Stimulated activated CD8-positive, alpha-beta memory T cell treated with anti-CD3 and anti-CD28 coated beads, Interleukin-4, amount 100 ng/mL, for 1 hour (primary cell): Measurements from ENCODE around the gene STON2.

Source experiments
- DNase-seq, 2 donors: peaks; one replicate each; pipeline ENCODE4 v3.0.0-alpha.2; 2020; ENCODE audit warnings: low read depth in 2 of 2, low spot score in 1 of 2

Gene STON2

DNA sequence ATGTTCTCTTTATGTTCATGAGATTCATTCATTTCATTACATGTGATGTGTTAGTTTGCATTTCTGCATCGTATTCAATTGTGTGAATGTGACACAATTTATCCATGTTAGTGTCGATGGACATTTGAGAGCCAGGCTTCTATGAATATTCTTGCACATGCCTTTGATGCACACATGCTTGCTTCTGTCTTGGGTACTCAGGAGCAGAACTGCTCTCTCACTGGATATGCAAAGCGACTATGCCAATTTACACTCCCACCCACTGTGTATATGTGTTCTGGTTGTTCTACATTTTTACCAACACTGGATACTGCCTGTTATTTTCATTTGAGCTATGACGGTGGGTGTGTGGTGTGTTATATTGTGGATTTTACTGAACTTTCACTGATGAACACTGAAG is 95.1 kb downstream of the STON2 start:
- DNase-seq, result no peak

DNA sequence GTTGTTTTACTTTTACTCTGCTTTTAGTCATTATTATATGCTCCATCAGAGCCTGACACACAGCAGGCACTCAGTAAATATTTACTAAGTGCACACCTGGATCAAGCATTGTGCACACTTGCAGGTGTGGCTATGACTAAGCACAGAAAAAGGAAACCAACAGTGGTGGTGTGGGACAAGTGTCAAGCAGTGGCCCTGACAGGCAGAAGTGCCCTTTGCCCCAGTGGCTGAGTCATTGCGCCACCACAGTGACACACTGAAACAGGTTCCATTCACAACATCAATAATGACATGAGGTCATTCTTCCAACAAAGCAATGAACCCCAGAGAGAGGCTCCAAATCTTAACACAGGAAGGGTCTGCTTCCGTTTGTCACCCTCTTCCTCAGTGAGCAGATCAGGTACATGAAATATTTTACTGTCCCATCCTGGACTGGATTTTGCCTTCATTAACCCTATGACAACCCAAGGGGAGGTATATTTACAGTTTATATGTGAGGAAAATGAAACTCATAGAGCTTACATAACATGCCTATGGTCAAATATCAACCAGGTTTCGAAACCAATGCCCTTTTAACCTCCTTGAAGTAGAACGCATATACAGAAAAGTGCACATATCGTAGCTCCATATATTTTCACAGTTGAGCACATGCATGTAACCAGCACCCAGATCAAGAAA is 96.7 kb downstream of the STON2 start:
- no peak for DNase-seq

DNA sequence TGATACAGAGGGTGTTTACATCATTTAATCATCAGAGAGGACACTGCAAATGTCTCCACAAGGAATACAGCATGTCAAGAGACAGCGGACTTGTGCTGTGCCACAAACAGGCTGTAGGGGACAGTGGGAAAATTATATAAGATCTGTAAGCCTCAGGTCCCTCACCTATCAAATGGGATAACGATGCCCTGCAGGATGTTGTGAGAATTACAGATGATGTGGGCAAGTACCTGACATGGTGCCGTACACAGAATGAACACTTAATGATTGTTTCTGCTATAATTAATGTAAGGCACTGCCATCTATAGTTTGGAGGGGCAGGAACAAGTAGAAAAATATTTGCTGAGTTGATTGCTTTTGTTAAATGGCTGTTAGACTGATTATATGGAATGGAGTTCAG is 97.5 kb downstream of the STON2 start:
- no peak for DNase-seq

GRCh38 chr14:81301813-81302212 is 98.3 kb downstream of the STON2 start:
- no peak for DNase-seq

DNA sequence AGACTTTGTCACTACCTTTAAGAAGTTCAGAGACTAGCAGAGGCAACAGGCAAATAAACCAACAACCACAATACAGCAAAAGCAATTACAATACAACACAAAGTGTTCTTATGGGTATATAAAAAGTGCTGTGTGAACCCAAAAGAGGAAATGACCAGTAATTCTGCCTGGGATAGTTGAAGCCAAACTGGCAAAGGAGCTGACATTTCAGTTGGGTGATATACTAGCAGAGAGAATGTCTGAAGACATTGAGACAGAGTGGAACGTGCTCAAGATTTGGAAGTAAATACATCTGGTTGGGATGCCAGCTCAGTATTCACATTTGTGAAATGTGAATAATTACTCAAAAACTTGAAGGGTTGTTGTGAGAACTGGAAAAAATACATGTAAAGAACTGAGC is 98.8 kb downstream of the STON2 start:
- DNase-seq, result no peak

DNA sequence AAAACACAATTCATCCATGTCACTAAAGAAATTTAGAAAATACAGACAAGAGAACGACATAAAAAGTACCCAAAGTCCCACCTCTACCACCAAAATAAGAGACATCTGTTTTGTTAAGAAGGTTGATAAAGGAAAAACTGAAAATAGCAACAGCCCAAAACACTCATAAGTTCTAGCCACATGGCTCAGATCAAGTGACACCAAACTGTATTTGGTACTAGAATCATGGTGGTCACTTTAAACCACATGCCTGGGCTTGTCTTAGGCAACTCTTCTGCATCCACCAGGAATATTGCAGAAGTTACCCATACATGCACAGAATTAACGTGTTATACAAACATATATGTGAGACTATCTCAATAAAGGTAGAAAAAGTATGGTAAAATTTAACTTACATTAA is 101.2 kb downstream of the STON2 start:
- no peak for DNase-seq

DNA sequence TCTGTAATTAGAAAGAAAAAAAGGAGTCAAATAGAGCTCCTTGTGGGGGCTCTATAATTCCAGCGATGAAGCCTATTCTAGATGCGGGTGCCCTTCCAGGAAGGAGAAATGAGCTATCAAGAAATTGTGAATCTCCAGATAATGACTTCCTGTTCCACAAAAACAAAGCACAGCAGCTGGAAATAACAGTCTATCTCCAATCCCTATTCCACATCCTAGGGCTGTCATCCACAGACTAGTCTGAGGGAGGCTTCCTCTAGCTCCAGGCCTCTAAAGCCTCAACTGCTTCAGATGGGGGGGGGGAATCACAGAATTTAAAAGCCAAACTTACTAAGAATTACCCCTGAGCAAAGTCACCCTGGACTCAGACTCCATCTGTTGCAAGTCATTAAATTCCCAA is 102.0 kb downstream of the STON2 start:
- no peak for DNase-seq

GRCh38 chr14:81295958-81296923 is 103.9 kb downstream of the STON2 start:
- DNase-seq, result no peak

DNA sequence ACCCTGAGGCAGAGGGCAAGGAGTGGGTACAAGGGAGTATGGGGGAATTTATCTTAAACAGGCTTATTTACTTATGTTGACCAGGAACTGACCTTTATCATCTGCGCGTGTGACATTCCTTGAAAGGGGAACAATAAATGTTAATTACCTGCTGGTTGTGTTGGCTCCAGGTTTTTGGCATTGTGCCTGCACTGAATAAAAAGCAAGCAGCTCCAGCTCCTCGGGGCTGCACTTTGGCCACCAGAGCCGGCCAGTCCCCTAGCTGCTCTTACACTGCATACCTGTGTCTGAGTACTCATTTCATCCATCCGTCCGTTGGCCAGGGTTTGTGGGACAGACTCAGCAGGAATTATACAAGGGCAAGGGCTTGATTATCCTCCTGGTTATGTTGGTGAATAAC is 110.6 kb downstream of the STON2 start:
- DNase-seq, result no peak

DNA sequence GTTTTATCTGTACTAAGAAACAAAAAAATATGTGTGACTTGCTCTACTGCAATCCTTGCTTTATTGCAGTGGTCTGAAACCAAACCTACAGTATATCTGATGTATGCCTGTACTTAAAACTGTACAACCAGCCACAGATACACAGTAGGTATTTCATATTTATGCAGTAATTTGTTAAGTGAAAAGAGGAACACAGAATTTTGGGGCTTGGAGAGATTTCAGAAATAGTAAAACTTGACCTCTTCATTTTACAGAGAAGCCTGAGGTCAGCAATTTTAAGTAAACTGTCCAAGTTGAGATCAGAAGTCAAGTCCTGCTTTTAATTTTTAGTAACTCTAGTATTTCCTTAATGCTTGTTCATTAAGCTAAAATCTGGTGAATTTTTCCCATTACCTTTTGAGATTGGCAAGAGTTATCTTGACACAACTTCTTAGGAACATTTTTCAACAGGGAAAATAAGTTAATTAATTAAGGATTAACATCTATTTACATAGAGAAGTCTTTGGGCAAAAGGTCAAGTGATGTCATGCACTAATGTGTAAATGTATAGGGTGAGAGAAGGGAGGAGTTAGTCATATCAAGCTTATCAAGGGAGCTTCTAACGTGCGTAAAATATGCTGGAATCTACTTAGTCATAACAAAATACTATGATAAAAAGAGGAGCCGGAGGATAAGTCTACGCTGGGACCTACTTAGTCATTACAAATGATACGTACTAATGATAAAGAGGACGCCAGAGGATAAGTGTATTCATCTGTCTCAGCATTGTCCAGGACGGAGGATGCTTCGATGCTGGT is 113.4 kb downstream of the STON2 start:
- DNase-seq, result no peak

DNA sequence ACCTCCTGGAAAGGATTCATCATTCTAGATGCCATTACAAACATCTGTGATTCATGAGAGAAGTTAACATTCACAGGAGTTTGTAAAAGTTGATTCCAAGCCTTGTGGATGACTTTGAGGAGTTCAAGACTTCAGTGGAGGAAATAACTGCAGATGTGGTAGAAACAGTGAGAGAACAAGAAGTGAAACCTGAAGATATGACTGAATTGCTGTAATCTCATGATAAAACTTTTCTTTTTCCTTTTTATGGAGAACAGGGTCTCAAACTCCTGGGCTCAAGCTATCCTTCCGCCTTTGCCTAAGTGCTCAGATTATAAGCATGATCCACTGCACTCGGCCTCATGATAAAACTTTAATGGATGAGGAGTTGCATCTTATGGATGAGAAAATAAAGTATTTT is 114.9 kb downstream of the STON2 start:
- DNase-seq, result no peak

GRCh38 chr14:81281332-81281731 is 118.8 kb downstream of the STON2 start:
- DNase-seq, result no peak

- no peak for DNase-seq
Measured at GRCh38 chr14:81280136-81280791, 119.9 kb downstream of the STON2 start.

- no peak for DNase-seq
Measured at GRCh38 chr14:81277096-81277495, 123.0 kb downstream of the STON2 start.

DNA sequence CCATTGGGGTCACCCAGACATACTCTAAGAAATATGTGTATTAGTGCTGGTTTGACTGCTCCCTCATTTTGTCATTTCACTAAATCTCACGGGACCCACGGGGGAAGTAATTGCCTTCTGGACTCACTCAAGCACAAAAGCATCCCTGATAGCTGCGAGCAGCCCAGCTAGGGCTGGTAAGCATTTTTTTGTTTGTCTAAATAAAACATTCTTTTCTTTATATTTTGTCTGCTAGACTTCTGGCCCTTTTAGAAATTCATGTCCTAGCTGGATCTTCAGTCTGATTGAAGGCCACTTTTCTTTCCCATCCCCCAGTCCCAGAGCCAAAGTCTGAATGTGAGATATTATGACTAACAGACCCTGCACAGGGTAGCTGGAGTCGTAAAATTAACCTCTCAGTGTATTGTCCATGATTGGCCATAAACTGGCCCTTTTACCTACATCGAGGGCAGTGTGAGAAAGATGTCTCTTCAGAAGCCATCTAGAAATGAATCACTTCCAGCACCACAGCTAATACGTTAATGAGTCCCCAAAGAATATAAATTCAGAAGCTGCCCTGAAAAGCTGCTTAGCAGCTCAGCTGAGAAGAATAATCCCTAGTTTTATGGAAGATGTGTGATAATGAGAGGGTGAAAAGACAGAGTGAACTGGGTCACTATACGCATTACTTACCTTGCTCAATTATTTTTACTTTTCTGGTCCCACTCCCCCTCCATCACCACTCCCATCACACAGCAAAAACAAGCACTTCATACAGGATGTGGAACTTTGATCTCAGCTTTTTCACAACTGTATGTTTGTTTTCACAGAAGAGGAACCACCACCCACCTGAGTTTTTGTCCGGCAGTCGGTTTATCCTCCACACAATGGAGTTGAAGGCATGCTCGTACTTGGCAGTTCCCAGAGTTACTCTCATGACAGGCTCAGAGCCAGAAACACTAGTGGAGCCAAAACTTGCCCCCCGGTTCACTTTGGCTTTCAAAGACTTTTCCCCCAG is 123.8 kb downstream of the STON2 start:
- no peak for DNase-seq

DNA sequence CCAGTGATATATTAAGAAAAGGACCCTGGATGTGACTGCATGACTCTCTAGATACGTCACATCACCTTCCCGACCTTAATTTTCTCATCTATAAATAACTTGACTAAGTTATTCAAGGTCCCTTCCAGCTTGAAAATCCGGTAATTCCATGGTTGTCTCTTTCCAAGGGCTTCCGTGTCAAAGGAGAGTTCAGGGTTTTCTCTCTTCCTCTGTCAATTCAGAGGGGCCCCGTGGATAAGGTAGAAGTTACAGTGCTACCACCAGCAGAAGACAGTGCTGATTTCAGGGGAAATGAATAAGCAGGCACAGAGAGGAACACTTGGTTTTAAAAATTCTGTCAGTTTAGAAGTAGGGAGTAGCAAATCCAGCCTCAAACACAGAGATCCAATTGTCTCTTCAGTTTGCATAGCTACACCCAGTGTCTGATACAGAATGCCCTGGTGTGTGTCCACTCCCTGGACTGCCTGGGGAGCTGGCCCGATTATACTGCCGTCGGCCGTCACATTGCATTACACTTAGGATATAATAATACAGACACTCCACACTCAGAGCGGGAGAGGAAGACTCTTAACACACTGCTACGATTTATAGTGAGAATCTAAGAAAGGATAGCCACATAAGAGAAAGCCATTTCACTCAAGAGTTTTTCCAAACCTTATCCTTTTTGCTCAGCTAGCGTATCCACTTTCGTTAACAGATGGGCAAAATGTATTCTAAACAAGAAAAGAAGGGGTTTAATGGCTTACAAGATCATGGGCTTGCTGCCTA is 124.6 kb downstream of the STON2 start:
- no peak for DNase-seq

- no peak for DNase-seq
Measured at GRCh38 chr14:81273961-81274575, 126.1 kb downstream of the STON2 start.

- DNase-seq, result no peak
Measured at GRCh38 chr14:81273521-81273920, 126.6 kb downstream of the STON2 start.

DNA sequence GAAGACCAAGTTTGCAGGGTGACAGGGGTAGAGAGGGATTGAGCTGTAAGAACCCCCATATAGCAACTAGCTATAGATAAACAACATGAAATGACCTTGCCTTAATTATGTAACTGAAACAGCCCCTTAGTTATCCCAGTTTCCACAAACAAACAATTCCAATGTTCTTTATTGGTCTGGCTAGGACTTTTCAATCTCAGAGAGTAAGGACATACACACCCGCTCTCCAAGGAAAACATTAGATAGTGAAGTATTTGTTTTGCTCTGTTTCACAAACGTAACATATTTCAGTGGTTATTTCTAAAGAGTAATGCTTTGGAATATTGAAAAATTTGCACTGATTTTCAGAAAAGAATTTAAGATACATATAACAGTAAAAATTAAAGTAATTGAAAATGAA is 127.8 kb downstream of the STON2 start:
- no peak for DNase-seq
